ENCODE results near the gene GOLGA6L7. TPM values are rescaled to one million over a fixed set of nuclear protein-coding genes. Genes with fewer than 3 reads are reported as not detected.

The GOLGA6L7 gene
- total and polyA plus RNA-seq, 2 of the 4 experiments (the other 2 are of a cell fraction), result not detected

DNA sequence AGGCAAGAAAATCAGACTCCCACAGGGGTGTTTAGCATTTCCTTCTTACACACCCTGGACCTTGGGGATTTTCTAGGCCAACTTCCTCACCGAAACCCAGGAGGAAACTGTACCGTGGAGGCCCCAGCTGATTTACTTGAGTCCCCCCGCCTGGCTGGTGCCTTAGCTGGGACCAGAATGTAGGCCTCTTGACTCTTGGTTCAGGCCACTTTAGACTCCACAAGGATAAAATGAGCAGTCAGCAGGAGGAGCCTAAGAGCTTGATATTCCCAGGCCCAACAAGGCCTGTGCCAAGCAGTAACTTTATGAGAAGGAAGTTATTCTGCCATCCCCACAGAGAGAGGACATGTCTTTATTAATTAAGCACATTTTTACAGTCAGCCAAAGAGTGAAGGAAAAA, 32.7 kb upstream of the GOLGA6L7 start:
- dilution Hi-C loops (cut with HindIII; ENCODE audit: low sequenced_read_pairs, unreplicated experiment) (no loop called here), in situ Hi-C loops (cut with MboI; ENCODE audit: low sequenced_read_pairs) (loop anchor here (5.0 to 10.0 kb wide), 2 partner anchors 94 to 221 kb away; no protein-coding TSS in a partner anchor), intact Hi-C loops (cut with micrococcal nuclease) (loop anchor here (1.0 to 2.0 kb wide), 3 partner anchors 94 to 222 kb away; no protein-coding TSS in a partner anchor)
- TF ChIP-seq MAZ (IDR thresholded peaks at IDR 0.05; ENCODE audit: borderline replicate concordance, low read depth, low read length) (no peak), SMC3 (IDR thresholded peaks at IDR 0.05; ENCODE audit: low read depth, low read length) (peak; percentile 29), NFE2L2 (IDR thresholded peaks at IDR 0.05; ENCODE audit: low read depth, low read length) (no peak), CHD1 (IDR thresholded peaks at IDR 0.05; ENCODE audit: low read depth, low read length) (no peak), RAD21 (IDR thresholded peaks at IDR 0.05; ENCODE audit: low read length) (peak; percentile 42)
- TF ChIP-seq, protein P1, sequence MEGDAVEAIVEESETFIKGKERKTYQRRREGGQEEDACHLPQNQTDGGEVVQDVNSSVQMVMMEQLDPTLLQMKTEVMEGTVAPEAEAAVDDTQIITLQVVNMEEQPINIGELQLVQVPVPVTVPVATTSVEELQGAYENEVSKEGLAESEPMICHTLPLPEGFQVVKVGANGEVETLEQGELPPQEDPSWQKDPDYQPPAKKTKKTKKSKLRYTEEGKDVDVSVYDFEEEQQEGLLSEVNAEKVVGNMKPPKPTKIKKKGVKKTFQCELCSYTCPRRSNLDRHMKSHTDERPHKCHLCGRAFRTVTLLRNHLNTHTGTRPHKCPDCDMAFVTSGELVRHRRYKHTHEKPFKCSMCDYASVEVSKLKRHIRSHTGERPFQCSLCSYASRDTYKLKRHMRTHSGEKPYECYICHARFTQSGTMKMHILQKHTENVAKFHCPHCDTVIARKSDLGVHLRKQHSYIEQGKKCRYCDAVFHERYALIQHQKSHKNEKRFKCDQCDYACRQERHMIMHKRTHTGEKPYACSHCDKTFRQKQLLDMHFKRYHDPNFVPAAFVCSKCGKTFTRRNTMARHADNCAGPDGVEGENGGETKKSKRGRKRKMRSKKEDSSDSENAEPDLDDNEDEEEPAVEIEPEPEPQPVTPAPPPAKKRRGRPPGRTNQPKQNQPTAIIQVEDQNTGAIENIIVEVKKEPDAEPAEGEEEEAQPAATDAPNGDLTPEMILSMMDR (conservative IDR thresholded peaks at IDR 0.05; ENCODE audit: low read depth, low read length), result peak; percentile 37; the same call in 1 of the 2 replicates
- ChIA-PET POLR2A (ENCODE audit: unreplicated experiment) (no interaction called here), CTCF (interaction anchor here (0.6 to 1.5 kb wide), 2 partner anchors 221 to 224 kb away, joined by 3 to 5 read pairs; no protein-coding TSS in a partner anchor)
- DNase-seq, result peak; percentile 46
- Histone ChIP-seq H4K8ac (ENCODE audit: low read depth in 2 of 2, low read length in 2 of 2) (no peak overlapping the region), H2AK5ac (ENCODE audit: low read depth, low read length) (no peak overlapping the region), H3K4ac (ENCODE audit: low read depth, low read length) (no peak overlapping the region), H3K9ac (ENCODE audit: low read depth, low read length) (no peak overlapping the region), H3K18ac (ENCODE audit: low read depth, low read length) (no peak overlapping the region), H2BK20ac (ENCODE audit: low read depth, low read length) (no peak overlapping the region), H4K20me1 (ENCODE audit: insufficient read depth, low read length) (no peaks in the 10 kb centered on the region), H3K4me1 (ENCODE audit: control insufficient read depth, insufficient read depth, low read length) (no peaks in the 10 kb centered on the region; the same call in 1 of the 2 replicates), H3K4me3 (ENCODE audit: insufficient read depth, low read depth, low read length) (no peak overlapping the region), H4K91ac (ENCODE audit: insufficient read depth, low read depth, low read length) (no peak overlapping the region), H3K27ac (ENCODE audit: insufficient read depth, low read length) (no peak overlapping the region), H2BK120ac (ENCODE audit: low read depth, low read length) (no peak overlapping the region), H3K9me1 (ENCODE audit: insufficient read depth, low read length) (no peaks in the 10 kb centered on the region), H2AK9ac (replicated peaks; ENCODE audit: low read depth, low read length, poor library complexity) (no peak overlapping the region), H3K27me3 (ENCODE audit: control insufficient read depth, insufficient read depth, low read length) (peaks cover 4% of the 10 kb centered on the region), H3K14ac (replicated peaks; ENCODE audit: low read depth, low read length) (no peak overlapping the region), H4K5ac (ENCODE audit: low read depth, low read length) (no peak overlapping the region), H3K79me1 (ENCODE audit: low read depth in 1 of 2, low read length in 2 of 2) (no peaks in the 10 kb centered on the region; a peak in 1 of 4 replicates), H3K23ac (ENCODE audit: low read depth, low read length) (peak overlapping the region; percentile 69), H3K9me3 (ENCODE audit: control insufficient read depth, insufficient read depth, low read length) (no peaks in the 10 kb centered on the region), H3K56ac (ENCODE audit: extremely low read depth, insufficient read depth, low read length) (no peak overlapping the region), H3K4me2 (ENCODE audit: low read depth, low read length) (no peak overlapping the region), H3K36me3 (ENCODE audit: control insufficient read depth, insufficient read depth, low read length) (no peaks in the 10 kb centered on the region), H2AFZ (replicated peaks; ENCODE audit: low read length, poor library complexity) (peak overlapping the region; percentile 70), H2BK5ac (ENCODE audit: low read depth, low read length, poor library complexity, severe bottlenecking) (no peak overlapping the region), H2BK15ac (ENCODE audit: low read depth, low read length) (no peak overlapping the region)
- ATAC-seq (ENCODE audit: low read depth), result peak; percentile 37
- BruUV-seq (replicated peaks), result no TSS peak
- WGBS, 2 experiments (ENCODE audit: extremely low coverage in 2 of 2, insufficient read length in 1 of 2), result no CpG with 5 or more reads among the region's 3 CpGs

Measured in IMR-90 (cell line).